Umbilical cord (tissue), 2 donors: Measurements from ENCODE around the gene MYO1F. TPM values are rescaled to one million over a fixed set of nuclear protein-coding genes. Genes with fewer than 3 reads are reported as not detected.
A peak's percentile ranks its signal among the peaks of the same experiment; 100 is the strongest.

ENCODE experiments used
- DNase-seq: peaks from one replicate; pipeline ENCODE4 v3.0.0-alpha.2; 2015; ENCODE audit warnings: low spot score
- total RNA-seq: library from RNA; depleted of rRNA; stranded (reverse); fragments of >200 nt; gene quantifications from one replicate; pipeline ENCODE4 v1.2.3, GENCODE V29; 2014; ENCODE audit warnings: low replicate concordance; ENCODE audit not compliant: insufficient read depth

The MYO1F gene
- total RNA-seq, 1 donor from 2014 or later: 20.2 TPM

- no peak for DNase-seq
Observed at GRCh38 chr19:8491574-8491973, 85.7 kb downstream of the MYO1F start.

- DNase-seq: no peak
Observed at GRCh38 chr19:8490873-8491272, 86.4 kb downstream of the MYO1F start.

- DNase-seq: no peak
Observed at GRCh38 chr19:8490395-8490760, 86.9 kb downstream of the MYO1F start.

- peak; percentile 67 for DNase-seq
Observed at GRCh38 chr19:8489561-8490394, 87.5 kb downstream of the MYO1F start.

- no peak for DNase-seq
Observed at GRCh38 chr19:8488365-8488764, 88.9 kb downstream of the MYO1F start.

- no peak for DNase-seq
Observed at GRCh38 chr19:8487137-8487851, 89.9 kb downstream of the MYO1F start.

- no peak for DNase-seq
Observed at GRCh38 chr19:8486661-8487136, 90.5 kb downstream of the MYO1F start.

- no peak for DNase-seq
Observed at GRCh38 chr19:8485561-8486371, 91.5 kb downstream of the MYO1F start.

GRCh38 chr19:8484331-8484894 is 92.8 kb downstream of the MYO1F start:
- DNase-seq: peak; percentile 39

GRCh38 chr19:8483165-8483564 is 94.1 kb downstream of the MYO1F start:
- no peak for DNase-seq

- peak; percentile 50 for DNase-seq
Observed at GRCh38 chr19:8482696-8483095, 94.5 kb downstream of the MYO1F start.

GRCh38 chr19:8481616-8482015 is 95.6 kb downstream of the MYO1F start:
- no peak for DNase-seq

- DNase-seq: no peak
Observed at GRCh38 chr19:8481201-8481600, 96.0 kb downstream of the MYO1F start.

- DNase-seq: no peak
Observed at GRCh38 chr19:8478598-8478997, 98.6 kb downstream of the MYO1F start.

- no peak for DNase-seq
Observed at GRCh38 chr19:8477889-8478288, 99.4 kb downstream of the MYO1F start.

- DNase-seq: no peak
Observed at GRCh38 chr19:8476524-8476923, 100.7 kb downstream of the MYO1F start.

GRCh38 chr19:8475005-8475404 is 102.2 kb downstream of the MYO1F start:
- DNase-seq: no peak

GRCh38 chr19:8473648-8474476 is 103.4 kb downstream of the MYO1F start:
- DNase-seq: no peak
